Measurements from ENCODE around the gene BANF2.

DNA sequence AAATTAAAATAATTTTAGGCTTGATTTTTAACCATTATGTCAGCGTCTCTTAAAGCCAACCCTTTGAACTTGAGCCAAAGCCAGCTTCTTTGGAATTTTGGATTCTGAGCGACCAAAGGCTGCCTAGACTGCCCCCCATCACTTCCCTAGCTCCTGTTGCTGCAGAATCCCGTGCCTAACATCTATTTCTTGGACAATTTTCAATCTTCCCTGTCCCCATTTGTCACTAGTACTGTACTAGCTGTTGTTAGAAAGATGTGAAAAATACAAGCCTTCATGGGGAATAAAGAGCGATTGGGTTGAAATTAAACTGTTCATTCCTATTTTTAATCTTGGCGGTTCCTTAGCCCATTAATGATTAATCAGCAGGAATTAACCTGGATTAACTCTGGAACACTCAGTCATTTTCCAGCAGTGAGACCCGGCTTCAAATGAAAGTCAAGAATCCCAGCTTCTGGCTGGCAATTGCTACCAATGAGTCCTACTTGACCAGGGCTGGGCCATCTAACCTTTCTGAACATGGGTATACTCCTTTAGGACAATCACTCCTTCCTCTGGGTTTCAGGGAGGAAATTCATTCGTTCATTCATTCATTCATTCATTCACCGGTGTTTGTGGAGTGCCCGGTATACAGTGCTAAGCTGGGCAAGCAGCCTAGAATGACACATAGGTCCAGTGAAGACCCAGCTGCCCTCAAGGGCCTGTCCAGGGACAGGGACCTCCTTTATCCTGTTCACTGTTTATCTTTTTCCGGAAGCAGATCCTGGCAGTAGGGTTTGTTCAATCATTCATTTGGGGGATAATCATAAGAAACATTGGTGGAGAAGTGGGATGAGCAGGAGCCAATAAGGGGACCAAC lies 16.3 kb upstream of the BANF2 start:
- TF ChIP-seq ZNF70 (CRISPR knock-in tag; IDR thresholded peaks at IDR 0.05) (no peak), RARB (CRISPR knock-in tag; IDR thresholded peaks at IDR 0.05) (no peak), SNAI2 (CRISPR knock-in tag; IDR thresholded peaks at IDR 0.05) (no peak), TCF4 (CRISPR knock-in tag; IDR thresholded peaks at IDR 0.05; ENCODE audit: borderline replicate concordance) (no peak), BACH2 (CRISPR knock-in tag; IDR thresholded peaks at IDR 0.05; ENCODE audit: borderline replicate concordance) (no peak), ARNTL (CRISPR knock-in tag; IDR thresholded peaks at IDR 0.05; ENCODE audit: borderline replicate concordance, low read depth) (no peak)
